Putamen (tissue), 1 donor: Measurements from ENCODE around the gene GATAD2A.

Experiments
- DNase-seq: peaks from one replicate; pipeline ENCODE4 v3.0.0-alpha.2; 2016; ENCODE audit warnings: low spot score

The GATAD2A gene

DNA sequence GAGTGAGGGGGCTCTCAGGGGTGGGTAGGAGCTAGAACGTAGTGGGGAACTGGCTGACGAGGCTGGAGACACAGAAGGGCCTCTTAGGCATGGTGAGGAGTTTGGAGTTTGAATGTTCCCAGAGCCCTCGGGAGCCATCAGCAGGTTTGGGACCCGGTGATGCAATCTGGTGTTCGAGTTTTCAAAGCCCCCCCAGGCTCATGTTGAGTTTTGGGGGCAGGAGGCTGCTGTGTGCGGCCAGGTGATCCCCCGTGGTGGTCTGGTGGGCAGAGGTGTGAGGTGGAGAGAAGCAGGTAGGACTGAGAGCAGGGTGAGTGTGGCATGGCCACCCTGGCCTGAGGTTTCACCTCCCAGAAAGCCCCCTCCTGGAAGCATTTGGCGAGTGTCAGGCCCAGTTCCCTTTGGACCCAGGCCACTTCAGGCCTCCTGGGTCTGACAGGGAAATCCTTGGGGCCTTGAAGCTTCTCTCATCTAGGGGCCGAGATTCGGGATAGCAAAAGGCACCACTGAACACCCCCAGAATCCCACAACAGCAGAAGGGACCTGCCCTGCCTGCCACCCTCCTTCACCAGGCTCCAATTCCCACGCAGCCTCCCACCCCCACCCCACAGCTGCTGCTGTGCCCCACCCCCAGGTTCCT lies 124.4 kb downstream of the GATAD2A start:
- DNase-seq = peak; percentile 31

DNA sequence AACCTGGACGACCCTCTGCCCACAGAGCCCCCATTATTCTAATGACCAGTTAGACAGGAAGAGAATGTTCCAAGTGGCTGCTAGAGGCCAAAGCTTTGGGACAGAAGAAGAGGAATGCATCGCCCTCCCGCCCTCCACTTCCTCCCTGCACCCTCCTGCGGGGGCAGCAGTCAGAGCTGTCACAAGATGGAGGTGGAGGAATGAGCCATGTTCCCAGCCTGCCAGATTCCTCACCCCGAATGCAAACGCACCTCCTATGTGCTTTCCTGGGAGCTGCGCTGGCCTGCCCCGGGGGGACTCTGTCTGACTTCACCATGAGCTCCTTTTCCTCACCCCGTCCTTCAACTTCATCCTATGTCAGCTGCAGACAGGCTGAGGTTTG lies 124.9 kb downstream of the GATAD2A start:
- DNase-seq = peak; percentile 70

DNA sequence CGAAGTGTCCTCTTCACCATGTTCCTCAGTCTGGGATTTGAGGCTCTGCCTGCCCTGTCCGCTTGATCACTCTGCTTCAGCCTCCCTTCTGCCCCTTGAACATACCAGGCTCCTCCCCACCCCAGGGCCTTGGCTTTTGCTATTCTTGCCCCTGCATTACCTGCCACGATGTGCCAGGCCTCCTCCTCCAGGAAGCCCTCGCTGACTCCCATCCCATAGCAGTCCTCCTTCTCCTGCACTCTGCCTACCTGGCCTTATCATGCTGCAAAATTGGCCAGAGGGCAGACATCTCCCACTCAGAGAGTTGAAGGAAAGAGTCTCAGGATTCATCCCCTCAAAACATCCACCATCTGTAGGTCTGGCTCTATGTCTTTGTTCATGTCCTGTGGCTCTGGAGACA lies 125.4 kb downstream of the GATAD2A start:
- DNase-seq = no peak

DNA sequence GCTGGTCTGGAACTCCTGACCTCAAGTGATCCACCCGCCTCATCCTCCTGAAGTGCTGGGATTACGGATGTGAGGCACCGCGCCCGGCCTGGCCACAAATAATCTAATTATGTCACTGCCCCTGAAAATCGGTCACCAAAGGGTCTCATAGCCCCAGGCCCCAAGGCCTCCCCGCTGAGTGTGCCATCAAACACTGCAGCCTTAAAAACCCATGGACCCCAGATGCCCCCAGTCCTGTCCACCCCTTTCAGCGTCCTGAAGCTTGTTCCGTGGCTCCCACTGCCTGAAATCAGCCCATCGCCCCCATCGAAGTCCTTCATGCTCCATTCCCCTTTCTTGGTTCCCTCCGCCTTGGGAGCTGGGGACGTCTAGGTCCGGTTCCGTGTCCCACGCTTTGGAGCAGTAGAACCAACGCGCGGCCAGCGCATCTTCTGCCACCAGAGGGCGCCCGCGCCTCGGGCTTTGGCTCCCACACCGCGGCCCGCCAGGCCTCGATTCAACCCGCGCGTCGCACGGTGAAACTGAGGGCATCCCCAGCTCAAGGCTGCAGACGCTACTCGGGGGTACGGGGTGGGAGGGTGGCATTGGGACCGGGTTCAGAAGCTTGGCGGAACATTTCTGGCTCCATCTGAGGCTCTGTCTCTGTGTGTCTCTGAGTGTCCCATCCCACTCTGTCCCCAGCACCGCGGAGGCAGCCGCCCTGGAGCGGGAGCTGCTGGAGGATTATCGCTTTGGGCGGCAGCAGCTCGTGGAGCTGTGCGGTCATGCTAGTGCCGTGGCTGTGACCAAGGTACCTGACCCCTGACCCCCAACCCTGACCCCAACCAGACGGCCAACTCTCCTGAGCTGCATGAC lies 126.7 kb downstream of the GATAD2A start:
- DNase-seq = peak; percentile 64

- DNase-seq = no peak
Measured at GRCh38 chr19:19532806-19533701, 127.6 kb downstream of the GATAD2A start.

GRCh38 chr19:19533841-19534240 lies 128.4 kb downstream of the GATAD2A start:
- DNase-seq = no peak

- no peak for DNase-seq
Measured at GRCh38 chr19:19534556-19535265, 129.2 kb downstream of the GATAD2A start.

DNA sequence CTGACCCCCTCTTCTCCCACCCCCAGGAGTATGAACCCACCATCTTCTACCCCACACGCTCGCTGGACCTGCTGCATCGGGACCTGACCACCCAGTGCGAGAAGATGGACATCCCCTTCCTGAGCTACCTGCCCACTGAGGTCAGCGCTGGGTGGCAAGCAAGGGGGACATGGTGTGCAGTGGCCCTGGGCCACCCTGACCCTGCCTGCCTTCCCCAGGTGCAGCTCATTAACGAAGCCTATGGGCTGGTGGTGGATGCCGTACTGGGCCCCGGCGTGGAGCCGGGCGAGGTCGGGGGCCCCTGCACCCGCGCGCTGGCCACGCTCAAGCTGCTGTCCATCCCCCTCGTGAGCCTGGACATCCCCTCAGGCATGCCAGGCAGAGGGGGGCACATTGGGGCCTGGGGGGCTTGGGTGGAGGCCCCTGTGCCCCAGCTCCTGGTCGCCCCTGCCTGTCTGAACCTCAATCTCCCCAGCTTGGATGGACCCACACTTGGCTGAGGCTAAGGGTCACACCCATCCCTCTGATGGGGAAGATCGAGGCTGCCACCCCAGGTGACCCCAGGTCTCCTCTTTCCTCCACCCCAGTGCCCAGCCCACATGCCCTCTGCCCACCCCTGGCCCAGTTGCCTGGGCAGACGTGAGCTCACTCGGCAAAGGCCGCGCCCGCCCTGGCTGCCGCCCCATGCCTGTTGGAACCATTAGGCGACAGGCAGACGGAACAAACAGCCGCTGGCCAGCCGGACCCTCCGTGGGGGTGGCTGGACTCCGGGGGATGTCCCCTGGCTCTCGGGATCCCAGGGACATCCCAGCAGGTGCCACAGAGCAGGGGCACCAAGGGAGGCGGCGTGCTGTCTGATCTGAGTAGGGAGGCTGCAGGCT lies 130.1 kb downstream of the GATAD2A start:
- no peak for DNase-seq

DNA sequence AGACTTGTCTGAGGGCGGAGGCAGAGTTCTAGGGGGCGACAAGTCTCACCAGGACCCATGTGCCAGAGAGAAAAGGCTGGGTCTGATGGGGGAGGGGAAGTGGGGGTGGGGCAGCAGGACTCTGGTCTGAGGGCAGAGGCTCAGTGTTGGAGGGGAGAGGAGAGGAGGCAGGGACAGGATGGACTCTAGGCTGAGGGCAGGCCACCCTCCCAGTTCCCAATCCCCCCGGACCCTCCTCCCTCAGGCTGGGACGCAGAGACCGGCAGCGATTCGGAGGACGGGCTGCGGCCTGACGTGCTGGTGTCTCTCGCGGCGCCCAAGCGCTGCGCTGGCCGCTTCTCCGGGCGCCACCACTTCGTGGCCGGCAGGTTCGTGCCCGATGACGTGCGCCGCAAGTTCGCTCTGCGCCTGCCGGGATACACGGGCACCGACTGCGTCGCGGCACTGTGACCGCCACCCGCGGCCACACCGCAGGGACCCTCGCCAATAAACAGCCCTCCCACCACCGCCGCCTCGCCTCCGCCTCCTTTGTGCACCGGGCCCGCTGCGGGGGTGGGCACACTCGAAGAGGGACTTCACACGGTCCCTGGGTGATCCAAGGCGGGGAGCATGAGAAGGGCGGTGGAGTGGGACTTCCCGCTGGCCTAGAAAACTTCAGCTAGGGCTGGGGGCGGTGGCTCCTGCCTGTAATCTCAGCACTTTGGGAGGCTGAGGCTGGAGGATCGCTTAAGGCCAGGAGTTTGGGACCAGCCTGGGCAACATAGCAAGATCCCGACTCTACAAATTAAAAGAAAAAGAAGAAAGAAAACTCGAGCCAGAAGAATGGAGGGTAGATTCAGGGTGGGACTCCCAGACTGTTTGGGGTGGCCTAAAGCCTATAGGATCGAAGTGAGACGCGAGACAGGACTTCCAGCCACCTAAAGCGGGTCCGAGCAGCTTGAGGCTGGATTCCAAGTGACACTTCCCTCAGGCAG lies 131.9 kb downstream of the GATAD2A start:
- DNase-seq = no peak

DNA sequence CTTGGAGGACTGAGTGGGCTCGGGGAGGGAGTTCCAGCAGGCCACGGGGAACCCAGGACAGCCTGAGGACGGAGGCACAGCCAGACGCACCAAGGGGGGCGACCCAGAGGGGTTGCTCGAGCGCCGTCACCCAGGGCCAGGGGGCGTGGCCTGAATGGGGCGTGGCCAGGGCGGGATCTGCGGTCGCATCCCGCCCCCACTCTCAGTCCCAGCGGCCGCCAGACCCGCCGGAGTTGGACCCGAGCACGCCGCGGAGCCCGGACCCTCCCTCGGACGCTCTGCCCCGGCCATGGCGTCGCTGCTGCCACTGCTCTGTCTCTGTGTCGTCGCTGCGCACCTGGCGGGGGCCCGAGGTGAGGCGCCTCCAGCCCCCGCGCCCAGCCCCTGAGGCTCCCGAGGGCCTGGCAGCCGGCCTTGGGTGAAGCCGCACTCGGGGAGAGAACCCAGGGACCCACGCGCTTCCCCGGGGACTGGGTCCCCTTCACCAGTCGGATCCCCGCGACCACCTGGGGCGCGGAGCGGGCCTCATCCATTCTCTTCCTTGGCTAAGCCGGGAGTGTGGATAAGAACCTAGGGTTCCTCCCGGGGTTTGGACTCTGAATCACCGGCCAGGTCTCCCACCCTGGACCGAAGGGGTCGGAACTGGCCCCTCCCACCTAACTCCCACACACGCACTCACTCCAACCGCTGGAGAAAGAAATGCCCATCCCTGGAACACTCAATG lies 132.7 kb downstream of the GATAD2A start, which contains the start of gene CILP2:
CILP2 (plus strand) TSS at position 205 of the 724 bp plus-strand sequence; CDS start at position 290, 85 bp downstream.
- DNase-seq = no peak

- DNase-seq = no peak
Measured at GRCh38 chr19:19538785-19539166, 133.3 kb downstream of the GATAD2A start.

GRCh38 chr19:19539698-19540063 lies 134.2 kb downstream of the GATAD2A start:
- DNase-seq = no peak

- DNase-seq = peak; percentile 30
Measured at GRCh38 chr19:19540064-19540714, 134.7 kb downstream of the GATAD2A start.

GRCh38 chr19:19540715-19541515 lies 135.4 kb downstream of the GATAD2A start:
- DNase-seq = no peak

GRCh38 chr19:19541616-19542015 lies 136.1 kb downstream of the GATAD2A start:
- no peak for DNase-seq

GRCh38 chr19:19542507-19542906 lies 137.0 kb downstream of the GATAD2A start:
- DNase-seq = no peak

- no peak for DNase-seq
Measured at GRCh38 chr19:19543101-19543500, 137.6 kb downstream of the GATAD2A start.
